MG63 (cell line): ENCODE data around the gene CTNNBIP1. TPM values are rescaled to one million over a fixed set of nuclear protein-coding genes. Genes with fewer than 3 reads are reported as not detected.
"Not testable (repeated sequence)": the region's sequence is repeated elsewhere in the genome, so short reads cannot be mapped to it uniquely, and the experiment has no call there.

Experiments used
- DNase-seq: peaks from one replicate; pipeline ENCODE4 v3.0.0-alpha.2; 2020
- H3K27me3 ChIP-seq: fragments of 250-450 bp; sonication (Bioruptor Pico); 2 replicates; pipeline ENCODE4 v1.5.1; 2020; ENCODE audit warnings: mild to moderate bottlenecking, moderate library complexity
- H3K36me3 ChIP-seq: fragments of 250-450 bp; sonication (Bioruptor Pico); 2 replicates; pipeline ENCODE4 v1.5.1; 2020; ENCODE audit warnings: mild to moderate bottlenecking, moderate library complexity
- H3K4me3 ChIP-seq: fragments of 250-450 bp; sonication (Bioruptor Pico); 2 replicates; pipeline ENCODE4 v1.5.1; 2020; ENCODE audit warnings: mild to moderate bottlenecking, moderate library complexity
- H3K9me3 ChIP-seq: fragments of 250-450 bp; sonication (Bioruptor Pico); 2 replicates; pipeline ENCODE4 v1.5.1; 2020; ENCODE audit warnings: mild to moderate bottlenecking, moderate library complexity
- total RNA-seq: library from RNA; depleted of rRNA; stranded (reverse); fragments of >200 nt; shearing (Covaris generic); gene quantifications from 2 replicates; pipeline ENCODE4 v1.2.3, GENCODE V29; 2014; ENCODE audit warnings: low replicate concordance; rRNA removed

Gene CTNNBIP1
- total RNA-seq, 1 experiment from 2014 or later: 21.5 TPM

DNA sequence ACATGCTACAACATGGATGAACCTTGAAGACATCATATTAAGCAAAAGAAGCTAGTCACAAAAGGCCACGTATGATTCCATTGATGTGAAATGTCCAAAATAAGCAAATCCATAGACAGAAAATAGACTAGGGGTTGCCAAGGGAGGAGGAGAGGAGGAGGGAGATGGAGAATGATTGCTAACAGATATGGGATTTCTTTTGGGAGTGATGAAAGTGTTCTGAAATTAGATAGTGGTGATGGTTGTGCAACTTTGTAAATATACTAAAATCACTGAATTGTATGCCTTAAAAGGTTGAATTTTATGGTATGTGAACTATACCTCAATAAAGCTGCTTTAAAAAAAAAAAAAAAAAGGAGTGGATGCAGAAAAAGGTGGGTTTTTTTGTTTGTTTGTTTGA lies 93.9 kb downstream of the CTNNBIP1 start:
- DNase-seq: no peak
- H3K4me3 ChIP-seq: no peak overlapping the region
- no peaks in the 10 kb centered on the region for H3K9me3 ChIP-seq
- H3K36me3 ChIP-seq: no peaks in the 10 kb centered on the region
- no peaks in the 10 kb centered on the region for H3K27me3 ChIP-seq

- no peaks in the 10 kb centered on the region for H3K27me3 ChIP-seq
- H3K9me3 ChIP-seq: no peaks in the 10 kb centered on the region
- no peak for DNase-seq
- no peaks in the 10 kb centered on the region for H3K36me3 ChIP-seq
- no peak overlapping the region for H3K4me3 ChIP-seq
Observed at GRCh38 chr1:9815150-9815549, 94.9 kb downstream of the CTNNBIP1 start.

DNA sequence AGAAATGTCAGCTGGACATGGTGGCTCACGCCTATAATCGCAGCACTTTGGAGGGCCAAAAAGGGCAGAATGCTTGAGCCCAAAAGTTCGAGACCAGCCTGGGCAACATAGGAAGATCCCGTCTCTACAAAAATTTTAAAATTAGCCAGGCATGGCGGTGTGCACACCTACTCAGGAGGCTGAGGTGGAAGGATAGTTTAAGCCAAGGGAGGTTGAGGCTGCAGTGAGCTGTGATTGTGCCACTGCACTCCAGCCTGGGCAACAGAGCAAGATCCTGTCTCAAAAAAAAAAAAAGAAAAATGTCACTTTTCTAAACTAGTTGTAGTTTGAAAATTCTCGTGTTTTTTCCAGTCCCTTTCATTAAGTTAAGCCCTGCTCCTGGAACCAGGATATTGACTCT lies 95.5 kb downstream of the CTNNBIP1 start:
- Histone ChIP-seq H3K4me3 (no peak overlapping the region), H3K36me3 (no peaks in the 10 kb centered on the region)
- no peak for DNase-seq

DNA sequence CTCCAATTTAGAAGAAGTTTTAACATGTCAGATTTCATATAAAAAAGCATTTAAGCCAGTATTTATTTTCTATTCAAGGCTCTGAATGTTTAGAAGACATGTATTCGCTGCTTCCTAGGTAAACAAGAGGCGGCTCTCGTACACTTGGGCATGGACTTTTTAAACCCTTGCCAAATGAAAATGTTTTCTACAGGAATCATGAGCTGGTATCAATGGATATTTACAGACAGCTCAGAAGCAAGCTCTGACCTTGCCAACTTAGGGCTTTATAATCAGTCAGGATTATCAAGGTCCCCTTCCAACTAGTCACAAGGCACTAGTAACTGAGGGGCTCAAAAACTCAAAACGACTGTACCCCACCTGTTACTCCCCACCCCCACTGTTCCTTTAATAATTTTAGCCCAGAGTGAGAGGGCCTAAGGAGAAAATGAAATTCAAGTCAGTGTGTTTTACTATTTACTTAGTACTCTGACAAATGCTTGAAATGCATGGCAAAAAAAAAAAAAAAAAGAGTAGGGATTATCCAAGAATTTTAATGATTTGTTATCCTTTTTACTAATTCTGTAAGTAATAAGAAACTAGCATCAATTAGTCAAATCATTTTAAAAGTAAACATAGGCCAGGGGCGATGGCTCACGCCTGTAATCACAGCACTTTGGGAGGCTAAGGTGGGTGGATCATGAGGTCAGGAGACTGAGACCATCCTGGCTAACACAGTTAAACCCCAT lies 98.7 kb downstream of the CTNNBIP1 start:
- Histone ChIP-seq H3K9me3 (no peaks in the 10 kb centered on the region), H3K36me3 (no peaks in the 10 kb centered on the region), H3K4me3 (no peak overlapping the region), H3K27me3 (no peaks in the 10 kb centered on the region)
- DNase-seq: no peak

More for the DNA sequence above, 95.5 kb downstream of the CTNNBIP1 start:
- no peaks in the 10 kb centered on the region for H3K9me3 ChIP-seq
- no peaks in the 10 kb centered on the region for H3K27me3 ChIP-seq

DNA sequence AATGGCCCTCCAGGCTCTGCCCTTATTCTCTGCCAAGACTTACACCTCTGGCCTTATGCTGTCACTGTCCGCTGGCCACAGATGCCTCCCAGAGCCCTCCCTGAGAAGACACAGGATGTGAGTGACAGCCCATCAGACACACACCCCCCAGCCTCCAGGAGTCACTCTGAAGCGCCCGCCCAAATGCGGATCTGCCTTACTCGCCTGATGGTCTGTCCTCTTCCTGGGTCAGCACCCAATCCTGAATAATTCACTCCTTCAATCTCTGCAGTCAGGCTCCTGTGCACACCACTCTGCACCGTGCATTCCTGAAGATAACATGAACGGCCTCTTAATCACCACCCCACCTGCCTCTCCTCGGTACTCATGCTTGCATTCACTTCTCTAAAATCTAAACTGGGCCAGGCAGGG lies 101.0 kb downstream of the CTNNBIP1 start:
- Histone ChIP-seq H3K27me3 (no peaks in the 10 kb centered on the region), H3K4me3 (no peak overlapping the region), H3K9me3 (no peaks in the 10 kb centered on the region), H3K36me3 (no peaks in the 10 kb centered on the region)
- DNase-seq: no peak

DNA sequence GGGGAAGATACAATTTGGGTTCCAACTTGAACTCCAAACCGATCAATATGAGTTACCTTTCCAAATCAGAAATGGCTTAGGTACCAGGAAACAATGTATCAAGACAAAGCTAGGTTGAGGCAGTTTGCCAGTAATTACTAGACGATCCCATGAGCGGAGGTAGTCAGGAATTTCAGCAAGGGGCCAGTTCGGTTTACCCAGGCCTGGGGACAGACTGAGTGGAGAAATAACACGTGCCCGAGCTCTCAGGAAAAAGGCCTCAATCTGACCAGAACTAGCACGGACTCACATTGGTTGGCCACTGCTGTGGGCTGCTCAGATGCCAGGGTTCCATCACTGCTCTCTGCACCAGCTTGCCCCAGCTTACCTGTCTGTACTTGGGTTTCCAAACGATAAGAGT lies 101.6 kb downstream of the CTNNBIP1 start:
- Histone ChIP-seq H3K36me3 (no peaks in the 10 kb centered on the region), H3K4me3 (no peak overlapping the region), H3K27me3 (no peaks in the 10 kb centered on the region), H3K9me3 (no peaks in the 10 kb centered on the region)
- no peak for DNase-seq

DNA sequence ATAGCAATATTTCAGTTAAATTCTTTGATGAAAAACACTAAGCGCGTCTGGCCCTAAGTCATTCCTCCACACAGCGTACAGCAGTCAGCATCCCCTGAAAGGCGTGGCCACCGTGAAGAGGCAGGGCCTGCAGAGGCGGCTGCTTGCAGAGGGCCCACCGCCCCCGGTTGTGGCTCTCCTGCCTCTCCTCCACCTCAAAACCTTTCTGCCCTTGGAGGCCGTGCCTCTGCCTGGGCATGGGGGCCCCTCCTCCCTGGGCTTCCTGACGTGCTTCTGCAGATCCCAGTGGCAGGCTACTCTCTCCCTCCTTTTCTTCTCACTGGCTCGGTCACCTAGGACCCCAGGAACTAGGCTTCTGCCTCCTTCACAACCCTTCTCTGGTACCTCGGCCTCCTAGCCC lies 102.5 kb downstream of the CTNNBIP1 start:
- no peaks in the 10 kb centered on the region for H3K9me3 ChIP-seq
- DNase-seq: no peak
- no peak overlapping the region for H3K4me3 ChIP-seq
- no peaks in the 10 kb centered on the region for H3K27me3 ChIP-seq
- no peaks in the 10 kb centered on the region for H3K36me3 ChIP-seq

GRCh38 chr1:9805972-9806371 lies 104.1 kb downstream of the CTNNBIP1 start:
- H3K36me3 ChIP-seq, DNase-seq, H3K27me3 ChIP-seq, H3K9me3 ChIP-seq, H3K4me3 ChIP-seq: not testable (repeated sequence)

GRCh38 chr1:9805006-9805508 lies 105.0 kb downstream of the CTNNBIP1 start:
- no peaks in the 10 kb centered on the region for H3K36me3 ChIP-seq
- no peak overlapping the region for H3K4me3 ChIP-seq
- no peaks in the 10 kb centered on the region for H3K9me3 ChIP-seq
- DNase-seq: no peak
- no peaks in the 10 kb centered on the region for H3K27me3 ChIP-seq

DNA sequence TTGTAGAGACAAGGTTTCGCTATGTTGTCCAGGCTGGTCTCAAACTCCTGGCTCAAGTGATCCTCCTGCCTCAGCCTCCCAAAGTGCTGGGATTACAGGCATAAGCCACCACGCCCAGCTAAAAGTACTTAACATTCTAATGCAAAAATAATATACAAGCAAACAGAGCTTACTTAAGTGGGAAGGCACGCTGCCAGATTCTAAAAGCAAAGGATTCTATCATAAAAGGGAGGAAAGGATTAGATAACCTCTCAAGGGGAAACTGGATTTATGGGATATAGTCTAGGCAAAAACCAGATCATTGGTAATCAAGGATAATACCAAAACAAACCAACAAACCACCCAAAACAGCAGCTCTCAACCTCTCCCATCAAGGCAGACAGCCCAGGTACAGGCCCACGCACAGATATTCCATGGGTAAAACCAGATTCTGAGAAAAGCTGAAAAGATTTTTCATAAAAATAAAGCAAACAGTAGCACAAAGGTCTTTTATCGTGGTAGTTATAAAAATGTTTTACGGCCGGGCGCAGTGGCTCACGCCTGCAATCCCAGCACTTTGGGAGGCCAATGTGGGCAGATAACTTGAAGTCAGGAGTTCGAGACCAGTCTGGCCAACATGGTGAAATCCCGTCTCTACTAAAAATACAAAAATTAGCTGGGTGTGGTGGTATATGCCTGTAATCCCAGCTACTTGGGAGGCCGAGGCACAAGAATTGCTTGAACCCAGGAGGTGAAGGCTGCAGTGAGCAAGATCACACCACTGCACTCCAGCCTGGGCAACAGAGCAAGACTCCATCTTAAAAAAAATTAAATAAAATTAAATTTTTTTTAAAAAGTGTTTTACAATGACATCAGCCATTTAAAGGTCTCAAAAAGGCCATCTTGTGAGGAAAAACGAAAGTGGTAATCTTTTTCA lies 106.8 kb downstream of the CTNNBIP1 start:
- H3K4me3 ChIP-seq, H3K27me3 ChIP-seq, H3K9me3 ChIP-seq, H3K36me3 ChIP-seq, DNase-seq: not testable (repeated sequence)

GRCh38 chr1:9801909-9802308 lies 108.2 kb downstream of the CTNNBIP1 start:
- no peak for DNase-seq
- Histone ChIP-seq H3K36me3 (no peaks in the 10 kb centered on the region), H3K4me3 (no peak overlapping the region)

More at GRCh38 chr1:9801909-9802308, 108.2 kb downstream of the CTNNBIP1 start:
- Histone ChIP-seq H3K27me3 (no peaks in the 10 kb centered on the region), H3K9me3 (no peaks in the 10 kb centered on the region)

Other genes starting within 250 kb of the CTNNBIP1 start
- 31.7 and 43.6 TPM in 2 replicates for gene CLSTN1, start 86.3 kb downstream of the CTNNBIP1 start, total RNA-seq
- 40.3 and 47.6 TPM in 2 replicates for gene LZIC, start 33.1 kb upstream of the CTNNBIP1 start, total RNA-seq
- gene NMNAT1, start 33.2 kb upstream of the CTNNBIP1 start, total RNA-seq: 6.5 and 10.1 TPM in 2 replicates
- 0.57 TPM in 1 of 2 replicates, not detected in the other for gene RBP7, start 87.0 kb upstream of the CTNNBIP1 start, total RNA-seq
- gene UBE4B, start 122.7 kb upstream of the CTNNBIP1 start, total RNA-seq: 13.5 and 15.0 TPM in 2 replicates